Calu3 (cell line): ENCODE measurements around the gene NDE1. TPM values are rescaled to one million over a fixed set of nuclear protein-coding genes. Genes with fewer than 3 reads are reported as not detected.

Experiments used
- BruUV-seq: library from RNA; stranded (reverse); fragments of 400-500 nt; replicated peaks from 2 replicates; lab custom pipeline; 2021; lab: Mats Ljungman, UMichigan
- CTCF ChIA-PET: fragments of 300-600 bp; sonication (Branson Sonifier 250); formaldehyde crosslinking; loops from one replicate; lab custom pipeline; 2022; ENCODE audit warnings: antibody characterized with exemption; lab: Charles Lee
- DNase-seq: peaks from one replicate; pipeline ENCODE4 v3.0.0; 2022
- H3K27ac Mint-ChIP-seq: one replicate; pipeline ENCODE4 v1.8.0; 2022; ENCODE audit warnings: mixed read lengths; ENCODE audit not compliant: unreplicated experiment
- H3K27me3 Mint-ChIP-seq: one replicate; pipeline ENCODE4 v1.8.0; 2022; ENCODE audit warnings: mixed read lengths; ENCODE audit not compliant: unreplicated experiment
- H3K36me3 Mint-ChIP-seq: one replicate; pipeline ENCODE4 v1.8.0; 2022; ENCODE audit warnings: mild to moderate bottlenecking, moderate library complexity, mixed read lengths; ENCODE audit not compliant: insufficient read depth, unreplicated experiment
- H3K4me1 Mint-ChIP-seq: one replicate; pipeline ENCODE4 v1.8.0; 2022; ENCODE audit warnings: mild to moderate bottlenecking, low read depth, mixed read lengths; ENCODE audit not compliant: unreplicated experiment
- H3K4me3 Mint-ChIP-seq: one replicate; pipeline ENCODE4 v1.8.0; 2022; ENCODE audit warnings: mild to moderate bottlenecking, low read depth, moderate library complexity, mixed read lengths; ENCODE audit not compliant: unreplicated experiment
- H3K9me3 Mint-ChIP-seq: one replicate; pipeline ENCODE4 v1.8.0; 2022; ENCODE audit warnings: low read depth, mixed read lengths; ENCODE audit not compliant: unreplicated experiment
- CTCF ChIP-seq: fragments of 200-600 bp; IDR thresholded peaks from one replicate; pipeline ENCODE4 v1.8.0; 2022; ENCODE audit warnings: antibody characterized with exemption; ENCODE audit not compliant: unreplicated experiment
- intact Hi-C: fragments of 100-400 bp; cut with micrococcal nuclease; formaldehyde crosslinking; loops from one replicate; pipeline ENCODE4 v1.10.0; 2022; ENCODE audit not compliant: unreplicated experiment
- total RNA-seq: library from RNA; stranded (reverse); gene quantifications from 2 replicates; pipeline ENCODE4 v1.2.3, GENCODE V29; 2022

The NDE1 gene
- total RNA-seq, 1 experiment from 2014 or later, result 71.1 TPM

GRCh38 chr16:15747937-15748336, 97.9 kb downstream of the NDE1 start:
- intact Hi-C loops, result no loop called here
- CTCF ChIA-PET, result interaction anchor here (0.7 kb wide), 1 partner anchor 29 kb away, joined by 3 read pairs; no protein-coding TSS in a partner anchor
- Mint-ChIP-seq H3K27me3 (peaks cover 38% of the 10 kb centered on the region), H3K9me3 (no peaks in the 10 kb centered on the region), H3K4me1 (no peaks in the 10 kb centered on the region), H3K4me3 (no peak overlapping the region), H3K27ac (no peak overlapping the region), H3K36me3 (peaks cover 4% of the 10 kb centered on the region)
- no peak for DNase-seq
- BruUV-seq, result no TSS peak
- TF ChIP-seq CTCF, result no peak

- Mint-ChIP-seq H3K27ac (no peak overlapping the region), H3K4me1 (no peaks in the 10 kb centered on the region), H3K4me3 (no peak overlapping the region), H3K27me3 (peaks cover 38% of the 10 kb centered on the region), H3K9me3 (no peaks in the 10 kb centered on the region), H3K36me3 (peaks cover 4% of the 10 kb centered on the region)
- CTCF ChIA-PET, result interaction anchor here (0.7 kb wide), 2 partner anchors 424 to 425 kb away, joined by 5 to 7 read pairs; no protein-coding TSS in a partner anchor
- BruUV-seq, result no TSS peak
- intact Hi-C loops, result no loop called here
- no peak for TF ChIP-seq CTCF
- no peak for DNase-seq
Measured at GRCh38 chr16:15748654-15749053, 98.6 kb downstream of the NDE1 start.

GRCh38 chr16:15749371-15749770, 99.3 kb downstream of the NDE1 start:
- no peaks in the 10 kb centered on the region for H3K9me3 Mint-ChIP-seq
- CTCF ChIA-PET, result interaction anchor here (0.6 to 0.7 kb wide), 2 partner anchors 94 to 423 kb away, joined by 3 to 5 read pairs; no protein-coding TSS in a partner anchor
- DNase-seq, result no peak

GRCh38 chr16:15749985-15750384, 99.9 kb downstream of the NDE1 start:
- Mint-ChIP-seq H3K36me3 (peaks cover 4% of the 10 kb centered on the region), H3K27ac (no peak overlapping the region), H3K9me3 (no peaks in the 10 kb centered on the region), H3K27me3 (peaks cover 38% of the 10 kb centered on the region), H3K4me1 (no peaks in the 10 kb centered on the region), H3K4me3 (no peak overlapping the region)
- CTCF ChIA-PET, result no interaction called here
- DNase-seq, result no peak
- intact Hi-C loops, result no loop called here
- no peak for TF ChIP-seq CTCF
- BruUV-seq, result no TSS peak

More at GRCh38 chr16:15749371-15749770, 99.3 kb downstream of the NDE1 start:
- Mint-ChIP-seq H3K4me1 (no peaks in the 10 kb centered on the region), H3K27ac (no peak overlapping the region), H3K27me3 (peaks cover 38% of the 10 kb centered on the region), H3K36me3 (peaks cover 4% of the 10 kb centered on the region), H3K4me3 (no peak overlapping the region)
- BruUV-seq, result no TSS peak
- no peak for TF ChIP-seq CTCF
- intact Hi-C loops, result no loop called here
